ENCODE data around the gene CD86. TPM values are rescaled to one million over a fixed set of nuclear protein-coding genes. Genes with fewer than 3 reads are reported as not detected.

Gene CD86
- total and polyA plus RNA-seq, 9 of the 15 experiments (the other 6 are each of a cell fraction or from before 2014, with no cell fraction given): 0.16 TPM; not detected in 8

- Histone ChIP-seq H3K4me3 (no peak overlapping the region), H3K9me1 (ENCODE audit: control insufficient read depth, insufficient read depth, low read length) (no peaks in the 10 kb centered on the region), H3K79me2 (ENCODE audit: control insufficient read depth, insufficient read depth, low read length) (no peaks in the 10 kb centered on the region), H2AFZ (ENCODE audit: low read depth, low read length) (no peak overlapping the region), H3K4me2 (ENCODE audit: insufficient read depth, low read length) (no peak overlapping the region), H4K20me1 (replicated peaks; ENCODE audit: control insufficient read depth, insufficient read depth, low read length) (no peaks in the 10 kb centered on the region), H3K27me3 (ENCODE audit: control insufficient read depth in 2 of 2, insufficient read depth in 2 of 2, low read length in 2 of 2) (peaks cover 0 to 6% of the 10 kb centered on the region in 2 experiments; a peak in 1 of 5 replicates), H3K9me3 (replicated peaks; ENCODE audit: control insufficient read depth, insufficient read depth, low read depth, low read length) (no peaks in the 10 kb centered on the region), H3K36me3 (ENCODE audit: control insufficient read depth, insufficient read depth, low read length) (no peaks in the 10 kb centered on the region), H3K4me1 (replicated peaks in 1 of 2; ENCODE audit: control insufficient read depth in 2 of 2, insufficient read depth in 2 of 2, low read length in 2 of 2) (no peaks in the 10 kb centered on the region), H3K9ac (ENCODE audit: insufficient read depth in 1 of 2, low read depth in 2 of 2, low read length in 2 of 2) (no peak overlapping the region), H3K27ac (ENCODE audit: extremely low read depth, low read depth, low read length) (no peak overlapping the region)
- BruUV-seq (replicated peaks): no TSS peak
- FAIRE-seq (no peak), ATAC-seq (no peak), DNase-seq (ENCODE audit: extremely low read depth in 1 of 4, low spot score in 3 of 4) (no peak)
- POLR2A ChIA-PET: interaction anchor here (0.5 kb wide), 1 partner anchor 1912 kb away, joined by 3 read pairs; no protein-coding TSS in a partner anchor
- CTCF ChIA-PET (ENCODE audit: low intra/inter-chr PET ratio): no interaction called here
- TF ChIP-seq HDAC2 (IDR thresholded peaks at IDR 0.05) (no peak), ZNF24 (IDR thresholded peaks at IDR 0.05) (no peak), ZNF197 (CRISPR knock-in tag; IDR thresholded peaks at IDR 0.05; ENCODE audit: low read depth) (no peak), SRSF9 (IDR thresholded peaks at IDR 0.05; ENCODE audit: borderline replicate concordance, low read depth, low read length) (no peak), FOXK2 (conservative IDR thresholded peaks at IDR 0.05 in 1 of 2, IDR thresholded peaks at IDR 0.05 in 1 of 2; ENCODE audit: low read depth in 2 of 2) (no peak)
- intact Hi-C loops (cut with micrococcal nuclease): no loop called here
- in situ Hi-C loops (cut with MboI): loop anchor here (10.0 kb wide), 1 partner anchor 867 kb away; no protein-coding TSS in a partner anchor
- WGBS (ENCODE audit: insufficient coverage, low coverage, missing lambda C conversion rate): 0% methylated on average over 9 of the region's 9 CpGs
Observed at GRCh38 chr3:122077293-122078234, 22.4 kb downstream of the CD86 start.
